Psoas muscle (tissue), 8 donors: Measurements from ENCODE around the gene PEX11A. TPM values are rescaled to one million over a fixed set of nuclear protein-coding genes. Genes with fewer than 3 reads are reported as not detected.
A peak's percentile ranks its signal among the peaks of the same experiment; 100 is the strongest.

Experiments
- ATAC-seq, 4 donors: fragments of 200-7000 bp; cut with Tn5 transposase; one replicate each; pipeline ENCODE4 v1.9.1; 2020; ENCODE audit warnings: moderate library complexity in 3 of 4, mild to moderate bottlenecking in 2 of 4
- DNase-seq, 2 donors: peaks; one replicate each; pipeline ENCODE4 v3.0.0-alpha.2; 2020
- H3K27ac ChIP-seq: fragments of 200-600 bp; one replicate; pipeline ENCODE4 v1.8.0; 2022
- H3K27me3 ChIP-seq, 3 donors: fragments of 200-600 bp in 1 of 3; one replicate each; pipeline versions ENCODE4 v1.6.1 to v1.8.0; 2013 to 2022; ENCODE audit warnings: low read length in 2 of 3, mild to moderate bottlenecking in 2 of 3, moderate library complexity in 1 of 3; ENCODE audit not compliant: insufficient read depth in 3 of 3
- H3K36me3 ChIP-seq, 2 donors: fragments of 200-600 bp in 1 of 2; one replicate each; pipeline versions ENCODE4 v1.6.1 to v1.8.0; 2013 to 2022; ENCODE audit warnings: low read depth in 1 of 2, mild to moderate bottlenecking in 1 of 2, moderate library complexity in 1 of 2; ENCODE audit not compliant: insufficient read depth in 1 of 2
- H3K4me1 ChIP-seq: fragments of 200-600 bp; one replicate; pipeline ENCODE4 v1.8.0; 2022
- H3K4me3 ChIP-seq: fragments of 200-600 bp; one replicate; pipeline ENCODE4 v1.8.0; 2022; ENCODE audit warnings: mild to moderate bottlenecking
- H3K9me3 ChIP-seq: fragments of 200-600 bp; one replicate; pipeline ENCODE4 v1.8.0; 2022
- WGBS, 3 donors: extraction: QIAGEN DNeasy Blood & Tissue Kit; methylation state at CpG; one replicate each; pipeline versions ENCODE4 v1.1.6 to v1.1.7; 2013; 5-methylcytosine and 5-hydroxymethylcytosine counted together
- intact Hi-C, 2 donors: fragments of 100-400 bp; cut with DNase I; formaldehyde crosslinking; loops; one replicate each; pipeline versions ENCODE4 v1.11.0 to v1.14.2; 2022
- polyA plus RNA-seq, 3 donors: library from polyadenylated mRNA; stranded (reverse); fragments of 200-250 nt; gene quantifications; one replicate each; pipeline ENCODE4 v1.2.3, GENCODE V29; 2013
- total RNA-seq, 4 donors: library from RNA; stranded (reverse); fragmentation: NEBNext Ultra II Directional in 2 of 4; extraction: Animal tissue kit (Norgen Biotek cat#: 25700) in 2 of 4; gene quantifications; one replicate each; pipeline versions ENCODE4 v1.2.1 to v1.2.4, GENCODE V29; 2021 to 2023
- TF ChIP-seq, protein P1 (sequence below): fragments of 200-600 bp; IDR thresholded peaks from one replicate; pipeline ENCODE4 v1.8.0; 2022; ENCODE audit warnings: antibody characterized with exemption
- donor health status: healthy with polysubstance abuse.
- donor health status: DM: no; HTN: no; CAD: no; lungs with moderate emphysema.
- donor health status: Bipolar disorder and iron deficiency.
- donor health status: healthy.
- donor health status: DM: yes; HTN: yes; CAD: no.
- donor health status: DM: no; HTN: no; CAD: no.
- donor health status: DM: no; HTN: no; CAD: no.
- donor health status: DM: yes; HTN: yes; CAD: no.

The PEX11A gene
- total and polyA plus RNA-seq, 7 donors = 5.5 to 14.2 (median 9.8) TPM

DNA sequence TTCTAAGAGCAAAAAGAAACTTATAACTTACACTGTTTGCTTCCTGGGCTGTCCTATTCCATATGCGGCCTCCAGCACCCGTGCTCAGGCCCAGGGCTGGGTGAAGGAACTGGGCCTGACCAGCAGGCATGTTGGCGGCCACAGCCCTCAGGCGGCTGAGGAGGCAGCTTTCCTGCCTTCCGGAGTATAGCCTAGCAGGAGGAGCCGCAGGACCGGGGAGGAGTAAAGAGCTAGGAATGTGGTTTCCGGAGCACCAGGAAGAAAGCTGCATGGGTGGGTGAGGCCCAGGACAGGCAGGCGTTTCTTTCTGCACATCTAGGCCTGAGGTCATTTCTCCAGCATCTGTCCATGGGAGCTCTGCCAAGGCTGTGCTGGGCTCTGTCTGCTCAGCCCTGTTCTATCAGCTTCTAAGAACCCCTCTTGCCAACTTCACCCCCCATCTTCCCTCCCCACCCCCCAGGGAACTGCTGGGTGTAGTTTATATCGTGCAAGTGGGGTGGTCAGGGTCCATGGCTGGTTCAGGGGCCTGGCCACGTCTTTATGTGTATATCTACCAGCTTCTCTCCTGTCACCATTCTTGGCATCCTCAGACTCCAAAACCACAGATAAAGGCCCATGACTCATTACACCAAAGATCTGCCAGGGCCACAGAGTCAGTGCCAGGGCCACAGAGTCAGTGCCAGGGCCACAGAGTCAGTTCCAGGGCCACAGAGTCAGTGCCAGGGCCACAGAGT, 27.5 kb downstream of the PEX11A start:
- intact Hi-C loops = no loop called here
- no peaks in the 10 kb centered on the region for H3K36me3 ChIP-seq
- ATAC-seq = peak; percentile 26 to 80 (median 67)

DNA sequence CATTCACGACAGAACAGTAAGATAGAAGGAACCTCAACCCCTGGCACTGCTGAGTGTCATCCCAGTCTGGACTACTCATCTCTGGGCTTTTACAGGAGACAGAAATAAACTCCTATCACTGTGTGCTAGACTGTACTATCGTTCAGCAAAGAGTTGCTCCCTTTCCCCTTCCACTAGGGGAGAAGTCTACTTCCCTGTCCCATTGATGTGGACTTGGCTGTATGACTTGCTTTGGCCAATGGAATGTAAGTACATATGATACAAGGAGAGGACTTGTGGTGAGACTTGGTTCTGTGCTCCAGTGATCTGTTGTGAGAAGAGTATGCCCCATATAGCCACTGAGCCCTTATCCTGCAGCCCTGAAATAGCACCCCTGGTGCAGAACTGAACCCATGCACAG, 30.0 kb downstream of the PEX11A start:
- no peaks in the 10 kb centered on the region for H3K36me3 ChIP-seq
- WGBS, 3 donors = 81 to 90% (median 86%) methylated on average over 2 of the region's 2 CpGs
- ATAC-seq (no peak), DNase-seq (no peak)
- peaks cover 13% of the 10 kb centered on the region for H3K4me1 ChIP-seq
- intact Hi-C loops = no loop called here
- TF ChIP-seq, protein P1, sequence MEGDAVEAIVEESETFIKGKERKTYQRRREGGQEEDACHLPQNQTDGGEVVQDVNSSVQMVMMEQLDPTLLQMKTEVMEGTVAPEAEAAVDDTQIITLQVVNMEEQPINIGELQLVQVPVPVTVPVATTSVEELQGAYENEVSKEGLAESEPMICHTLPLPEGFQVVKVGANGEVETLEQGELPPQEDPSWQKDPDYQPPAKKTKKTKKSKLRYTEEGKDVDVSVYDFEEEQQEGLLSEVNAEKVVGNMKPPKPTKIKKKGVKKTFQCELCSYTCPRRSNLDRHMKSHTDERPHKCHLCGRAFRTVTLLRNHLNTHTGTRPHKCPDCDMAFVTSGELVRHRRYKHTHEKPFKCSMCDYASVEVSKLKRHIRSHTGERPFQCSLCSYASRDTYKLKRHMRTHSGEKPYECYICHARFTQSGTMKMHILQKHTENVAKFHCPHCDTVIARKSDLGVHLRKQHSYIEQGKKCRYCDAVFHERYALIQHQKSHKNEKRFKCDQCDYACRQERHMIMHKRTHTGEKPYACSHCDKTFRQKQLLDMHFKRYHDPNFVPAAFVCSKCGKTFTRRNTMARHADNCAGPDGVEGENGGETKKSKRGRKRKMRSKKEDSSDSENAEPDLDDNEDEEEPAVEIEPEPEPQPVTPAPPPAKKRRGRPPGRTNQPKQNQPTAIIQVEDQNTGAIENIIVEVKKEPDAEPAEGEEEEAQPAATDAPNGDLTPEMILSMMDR = no peak
- no peak overlapping the region for H3K27ac ChIP-seq
- no peak overlapping the region for H3K4me3 ChIP-seq
- peaks cover 0 to 3% (median 0%) of the 10 kb centered on the region in 3 donors for H3K27me3 ChIP-seq
- no peaks in the 10 kb centered on the region for H3K9me3 ChIP-seq

More for the DNA sequence above, 27.5 kb downstream of the PEX11A start:
- no peaks in the 10 kb centered on the region for H3K9me3 ChIP-seq
- peak overlapping the region; percentile 57 for H3K27ac ChIP-seq
- H3K4me1 ChIP-seq = peaks cover 13% of the 10 kb centered on the region
- TF ChIP-seq, protein P1 = no peak
- H3K4me3 ChIP-seq = no peak overlapping the region
- no peaks in the 10 kb centered on the region for H3K27me3 ChIP-seq
- peak; percentile 73 to 77 for DNase-seq
- WGBS, 3 donors = 41 to 45% (median 43%) methylated on average over 11 of the region's 11 CpGs

DNA sequence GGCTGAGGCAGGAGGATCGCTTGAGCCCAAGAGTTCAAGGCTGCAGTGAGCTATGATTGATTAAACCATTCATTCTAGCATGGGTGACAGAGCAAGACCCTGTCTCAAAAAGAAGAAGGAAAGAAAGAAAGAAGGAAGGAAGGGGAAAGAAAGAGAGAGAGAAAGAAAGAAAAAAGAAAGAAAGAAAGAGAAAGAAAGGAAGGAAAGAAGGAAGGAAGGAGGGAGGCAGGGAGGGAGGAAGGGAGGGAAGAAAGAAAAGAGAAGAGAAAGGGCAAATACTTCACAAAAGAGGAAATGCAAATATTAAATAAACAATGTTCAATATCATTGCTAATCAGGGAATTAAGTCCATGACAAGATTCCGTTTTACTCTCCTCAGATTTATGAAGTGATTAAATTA, 31.3 kb downstream of the PEX11A start:
- H3K36me3 ChIP-seq = no peaks in the 10 kb centered on the region
- DNase-seq = no peak
- peaks cover 0 to 15% (median 0%) of the 10 kb centered on the region in 3 donors for H3K27me3 ChIP-seq
- peaks cover 7% of the 10 kb centered on the region for H3K4me1 ChIP-seq
- WGBS, 3 donors = 89 to 96% (median 92%) methylated on average over 2 of the region's 2 CpGs
- intact Hi-C loops = no loop called here
- H3K4me3 ChIP-seq = no peak overlapping the region
- no peak overlapping the region for H3K27ac ChIP-seq
- no peak for ATAC-seq
- H3K9me3 ChIP-seq = no peaks in the 10 kb centered on the region
- TF ChIP-seq, protein P1 = no peak

DNA sequence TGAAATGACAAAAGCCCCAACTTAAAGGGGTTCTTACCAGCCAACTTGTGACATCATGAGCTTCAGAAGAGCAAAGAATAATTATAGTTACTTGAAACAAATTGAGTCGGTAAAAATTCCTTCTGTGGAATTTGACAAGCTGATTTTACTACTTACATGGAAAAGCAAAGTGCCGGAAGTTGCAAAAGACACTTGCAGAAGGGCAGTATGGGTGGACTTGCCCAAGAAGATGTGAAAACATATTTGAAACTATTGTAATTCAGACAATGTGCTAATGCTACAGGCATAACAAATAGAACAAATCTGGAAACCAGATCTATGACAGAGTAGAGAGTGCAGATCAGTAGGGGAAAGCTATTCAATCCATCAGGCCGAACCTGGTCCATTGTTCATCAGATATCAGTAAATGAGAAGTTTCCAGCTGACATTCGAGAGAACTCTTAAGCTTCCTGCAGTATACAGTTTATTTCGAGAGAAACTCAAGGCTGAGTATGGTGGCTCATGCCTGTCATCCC, 32.8 kb downstream of the PEX11A start:
- H3K27me3 ChIP-seq = peaks cover 0 to 28% (median 6%) of the 10 kb centered on the region in 3 donors
- no peaks in the 10 kb centered on the region for H3K36me3 ChIP-seq
- WGBS, 3 donors = 84 to 89% (median 85%) methylated on average over 5 of the region's 5 CpGs
- no peak for ATAC-seq
- no peaks in the 10 kb centered on the region for H3K9me3 ChIP-seq
- TF ChIP-seq, protein P1 = no peak
- H3K4me3 ChIP-seq = no peak overlapping the region
- DNase-seq = no peak
- H3K27ac ChIP-seq = no peak overlapping the region
- intact Hi-C loops = no loop called here
- H3K4me1 ChIP-seq = peaks cover 2% of the 10 kb centered on the region
